AG04449 (cell line): ENCODE data around the gene ZNF460.

Source experiments
- CTCF ChIA-PET: fragments of 350-600 bp; formaldehyde crosslinking; extraction: SDS; loops from one replicate; lab custom pipeline; 2021; ENCODE audit warnings: antibody characterized with exemption; lab: Yijun Ruan, JAX
- POLR2A ChIA-PET: fragments of 400-600, 350-600 bp; formaldehyde crosslinking; extraction: SDS; loops from one replicate; lab custom pipeline; 2020; ENCODE audit warnings: antibody characterized with exemption, inconsistent platforms; lab: Yijun Ruan, JAX
- DNase-seq: peaks from one replicate; pipeline ENCODE4 v3.0.0-alpha.2; 2010; ENCODE audit warnings: low read depth, low spot score
- H3K4me3 ChIP-seq: 2 replicates; pipeline ENCODE4 v1.5.1; 2011; ENCODE audit warnings: low read depth, mild to moderate bottlenecking, control low read depth, low read length
- TF ChIP-seq, protein P1 (sequence below): IDR thresholded peaks from one replicate; pipeline ENCODE4 v1.5.1; 2011; ENCODE audit warnings: mild to moderate bottlenecking, moderate library complexity, low read length, control low read depth, inconsistent platforms; ENCODE audit not compliant: insufficient read depth; ENCODE audit errors: missing control alignments

ZNF460 gene

DNA sequence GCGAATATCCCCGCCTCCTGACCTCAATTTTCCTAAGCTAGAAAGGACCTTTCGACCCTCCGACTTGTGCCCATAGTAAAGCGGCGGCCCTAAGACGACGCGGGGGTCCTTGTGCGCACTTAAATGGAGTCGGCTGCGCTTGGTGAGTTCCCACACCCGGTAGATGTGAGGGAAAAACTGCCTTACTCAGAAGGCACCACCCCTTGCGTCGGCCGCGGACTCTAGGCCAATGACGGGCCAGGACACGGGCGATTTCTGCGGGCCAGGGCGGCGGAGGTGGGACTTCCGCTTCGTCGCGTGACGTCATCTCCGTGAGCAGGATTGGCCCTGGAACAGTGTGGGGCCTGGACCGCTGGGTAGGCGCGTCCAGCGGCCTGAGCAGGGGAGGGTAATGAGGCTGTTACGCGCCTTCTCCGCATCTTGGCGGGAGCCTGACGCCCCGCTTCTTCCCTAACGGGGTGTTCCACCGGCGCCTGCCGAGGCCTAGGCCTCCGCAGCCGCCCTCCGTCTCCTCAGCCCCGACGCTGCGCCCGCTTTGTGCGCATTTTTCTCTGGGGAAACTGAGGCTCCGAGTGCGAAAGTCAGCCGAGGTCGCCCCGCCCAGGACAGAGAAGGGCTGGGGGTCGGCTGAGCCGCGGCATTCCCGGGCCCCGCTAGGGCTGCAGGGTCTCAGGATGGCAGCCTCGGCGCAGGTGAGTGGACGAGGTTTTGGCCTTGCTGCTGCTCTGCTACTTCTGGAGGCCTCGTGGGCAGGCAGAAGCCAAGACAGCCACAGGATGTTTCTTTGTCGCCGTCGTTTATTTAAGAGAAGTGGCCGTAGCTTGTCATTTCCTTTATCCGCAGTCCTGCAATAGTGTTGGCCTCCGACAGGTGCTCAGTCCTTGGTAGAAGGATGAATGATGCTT, 40.1 kb downstream of the ZNF460 start, which contains the start of gene ZNF543:
ZNF543 (plus strand) TSS at position 293 of the 905 bp plus-strand sequence; CDS start at position 675, 382 bp downstream.
- TF ChIP-seq, protein P1, sequence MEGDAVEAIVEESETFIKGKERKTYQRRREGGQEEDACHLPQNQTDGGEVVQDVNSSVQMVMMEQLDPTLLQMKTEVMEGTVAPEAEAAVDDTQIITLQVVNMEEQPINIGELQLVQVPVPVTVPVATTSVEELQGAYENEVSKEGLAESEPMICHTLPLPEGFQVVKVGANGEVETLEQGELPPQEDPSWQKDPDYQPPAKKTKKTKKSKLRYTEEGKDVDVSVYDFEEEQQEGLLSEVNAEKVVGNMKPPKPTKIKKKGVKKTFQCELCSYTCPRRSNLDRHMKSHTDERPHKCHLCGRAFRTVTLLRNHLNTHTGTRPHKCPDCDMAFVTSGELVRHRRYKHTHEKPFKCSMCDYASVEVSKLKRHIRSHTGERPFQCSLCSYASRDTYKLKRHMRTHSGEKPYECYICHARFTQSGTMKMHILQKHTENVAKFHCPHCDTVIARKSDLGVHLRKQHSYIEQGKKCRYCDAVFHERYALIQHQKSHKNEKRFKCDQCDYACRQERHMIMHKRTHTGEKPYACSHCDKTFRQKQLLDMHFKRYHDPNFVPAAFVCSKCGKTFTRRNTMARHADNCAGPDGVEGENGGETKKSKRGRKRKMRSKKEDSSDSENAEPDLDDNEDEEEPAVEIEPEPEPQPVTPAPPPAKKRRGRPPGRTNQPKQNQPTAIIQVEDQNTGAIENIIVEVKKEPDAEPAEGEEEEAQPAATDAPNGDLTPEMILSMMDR, result no peak
- peak; percentile 66 for DNase-seq
- ChIA-PET POLR2A (interaction anchor here (0.5 to 1.0 kb wide), 3 partner anchors 10 to 18 kb away, joined by 3 to 5 read pairs (median 3); no protein-coding TSS in a partner anchor), CTCF (no interaction called here)
- H3K4me3 ChIP-seq, result peak within 1 kb of the TSS; percentile 87

DNA sequence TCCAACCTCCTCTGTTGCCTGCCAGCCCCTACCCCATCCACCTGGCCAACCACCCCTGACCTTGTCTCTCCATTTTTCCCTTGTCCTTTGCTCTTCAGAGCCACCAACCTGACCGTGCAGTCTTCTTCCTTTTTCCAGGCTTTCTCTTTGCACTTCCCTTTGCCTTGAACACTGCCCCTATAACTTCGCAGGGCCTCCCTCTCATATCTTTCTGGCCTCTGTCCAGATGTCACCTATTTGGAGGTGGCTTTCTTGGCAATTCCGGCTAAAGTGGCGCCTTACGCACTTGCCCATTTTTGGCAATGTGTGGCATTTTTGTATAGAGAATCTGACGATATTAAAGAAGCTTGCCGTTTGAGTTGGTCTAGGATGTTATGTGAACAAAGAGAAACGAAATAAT, 40.8 kb downstream of the ZNF460 start:
- DNase-seq, result no peak
- H3K4me3 ChIP-seq, result peak overlapping the region; percentile 87
- ChIA-PET POLR2A (interaction anchor here (0.5 kb wide), 1 partner anchor 9 kb away, joined by 3 read pairs; no protein-coding TSS in a partner anchor), CTCF (interaction anchor here (0.6 kb wide), 1 partner anchor 36 kb away, joined by 3 read pairs; no protein-coding TSS in a partner anchor)
- TF ChIP-seq, protein P1, result no peak

DNA sequence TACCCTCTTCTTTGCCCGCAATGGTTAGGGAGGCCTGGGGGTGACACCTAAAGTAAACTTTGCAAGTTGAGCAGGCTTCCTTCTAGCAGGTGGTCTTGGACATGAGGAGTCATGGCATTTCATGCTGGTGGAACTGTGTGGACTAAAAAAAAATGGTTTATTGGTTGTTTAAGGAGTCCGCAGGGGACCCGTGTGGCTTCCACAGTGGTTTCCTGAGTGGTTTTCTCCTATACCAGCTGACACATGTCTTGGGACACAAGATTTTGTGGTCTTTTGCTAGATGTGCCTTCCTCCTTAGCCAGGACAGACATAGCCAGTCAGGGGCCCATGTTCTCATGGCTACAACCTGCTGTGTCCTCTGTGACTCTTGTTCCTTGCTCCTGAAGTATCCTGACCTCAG, 41.5 kb downstream of the ZNF460 start:
- TF ChIP-seq, protein P1, result no peak
- POLR2A ChIA-PET, result no interaction called here
- H3K4me3 ChIP-seq, result peak overlapping the region; percentile 87
- CTCF ChIA-PET, result interaction anchor here (0.6 kb wide), 1 partner anchor 36 kb away, joined by 3 read pairs; no protein-coding TSS in a partner anchor
- DNase-seq, result no peak

DNA sequence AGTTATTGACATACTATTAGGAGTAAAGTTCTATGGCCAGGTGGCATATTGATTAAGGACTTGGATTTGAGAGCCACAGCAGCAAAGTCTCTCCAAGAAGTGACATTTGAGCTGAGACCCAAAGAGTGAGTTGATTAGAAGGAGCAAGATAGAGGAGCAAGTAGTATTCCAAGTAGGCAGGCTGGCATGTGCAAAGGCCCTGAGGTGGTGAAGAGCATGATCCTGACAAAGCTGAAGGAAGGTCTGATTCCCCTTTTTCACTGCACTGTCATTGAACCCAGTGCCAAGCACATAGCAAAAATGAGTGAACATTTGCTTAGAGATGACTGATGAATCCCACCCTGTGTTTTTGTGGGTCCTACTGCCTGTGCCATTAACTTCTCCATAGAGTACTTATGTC, 44.7 kb downstream of the ZNF460 start:
- DNase-seq, result no peak
- TF ChIP-seq, protein P1, result no peak
- ChIA-PET POLR2A (no interaction called here), CTCF (no interaction called here)
- no peak overlapping the region for H3K4me3 ChIP-seq

DNA sequence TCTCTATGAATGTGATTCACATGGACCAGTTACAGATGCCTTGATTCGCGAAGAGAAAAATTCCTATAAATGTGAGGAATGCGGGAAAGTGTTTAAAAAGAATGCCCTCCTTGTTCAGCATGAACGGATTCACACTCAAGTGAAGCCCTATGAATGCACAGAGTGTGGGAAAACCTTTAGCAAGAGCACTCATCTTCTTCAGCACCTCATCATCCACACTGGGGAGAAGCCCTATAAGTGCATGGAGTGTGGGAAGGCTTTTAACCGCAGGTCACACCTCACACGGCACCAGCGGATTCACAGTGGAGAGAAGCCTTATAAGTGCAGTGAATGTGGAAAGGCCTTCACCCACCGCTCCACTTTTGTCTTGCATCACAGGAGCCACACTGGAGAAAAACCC, 47.7 kb downstream of the ZNF460 start:
- ChIA-PET CTCF (no interaction called here), POLR2A (no interaction called here)
- no peak for DNase-seq
- TF ChIP-seq, protein P1, result no peak
- no peak overlapping the region for H3K4me3 ChIP-seq

DNA sequence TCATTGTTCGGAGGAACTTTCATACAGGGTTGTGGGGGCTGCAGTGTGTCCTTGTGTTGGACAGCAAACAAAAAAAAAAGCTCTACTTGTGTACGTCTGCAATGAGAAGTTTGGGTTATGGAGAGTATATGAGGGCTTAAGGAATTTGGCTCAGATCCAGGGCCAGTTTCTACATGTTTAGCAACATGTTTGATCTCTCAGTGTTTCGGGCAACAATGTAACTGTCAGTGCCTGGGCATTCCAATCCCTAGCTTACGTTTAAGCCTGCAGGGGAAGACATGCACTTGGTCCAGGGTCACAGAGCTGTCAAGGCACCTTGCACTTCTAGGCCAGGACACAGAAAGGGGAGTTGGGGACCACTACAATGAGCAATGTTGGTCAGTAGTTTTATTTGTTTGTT, 53.9 kb downstream of the ZNF460 start:
- CTCF ChIA-PET, result no interaction called here

More for the DNA sequence above, 53.9 kb downstream of the ZNF460 start:
- no peak for DNase-seq
- H3K4me3 ChIP-seq, result no peak overlapping the region
- POLR2A ChIA-PET, result interaction anchor here (0.5 kb wide), 1 partner anchor 14 kb away, joined by 3 read pairs; no protein-coding TSS in a partner anchor
- TF ChIP-seq, protein P1, result no peak
